MM.1S (cell line): Measurements from ENCODE around the gene ZNF726.

Experiments
- DNase-seq: peaks from one replicate; pipeline ENCODE4 v3.0.0-alpha.2; 2015
- H2AFZ ChIP-seq: fragments of 300-600 bp; sonication (generic); 2 replicates; pipeline ENCODE4 v1.6.0; 2016; ENCODE audit warnings: antibody characterized with exemption, low read length
- H3F3A ChIP-seq: fragments of 300-600 bp; sonication (generic); 2 replicates; pipeline ENCODE4 v1.6.1; 2016; ENCODE audit warnings: mild to moderate bottlenecking, antibody characterized with exemption, low read length, moderate library complexity, mixed read lengths; ENCODE audit not compliant: insufficient read depth
- H3K27ac ChIP-seq: fragments of 300-600 bp; sonication (generic); 2 replicates; pipeline ENCODE4 v1.5.1; 2016; ENCODE audit warnings: mild to moderate bottlenecking, low read length
- H3K27me3 ChIP-seq: fragments of 300-600 bp; sonication (generic); replicated peaks from 2 replicates; pipeline ENCODE4 v1.6.0; 2016; ENCODE audit warnings: low read length; ENCODE audit not compliant: insufficient read depth
- H3K36me3 ChIP-seq: fragments of 300-600 bp; sonication (generic); replicated peaks from 2 replicates; pipeline ENCODE4 v1.6.1; 2016; ENCODE audit warnings: mild to moderate bottlenecking, low read length, mixed read lengths; ENCODE audit not compliant: insufficient read depth
- H3K4me1 ChIP-seq: fragments of 300-600 bp; sonication (generic); 2 replicates; pipeline ENCODE4 v1.6.1; 2016; ENCODE audit warnings: low read length, mixed read lengths
- H3K4me2 ChIP-seq: fragments of 300-600 bp; sonication (generic); 2 replicates; pipeline ENCODE4 v1.6.0; 2016; ENCODE audit warnings: low read depth, low read length
- H3K4me3 ChIP-seq: fragments of 300-600 bp; sonication (generic); 2 replicates; pipeline ENCODE4 v1.5.1; 2016; ENCODE audit warnings: low read length, mixed read lengths
- H3K79me2 ChIP-seq: fragments of 300-600 bp; sonication (generic); 2 replicates; pipeline ENCODE4 v1.6.1; 2016; ENCODE audit warnings: mixed run types, low read length, mixed read lengths
- H3K9ac ChIP-seq: fragments of 300-600 bp; sonication (generic); 2 replicates; pipeline ENCODE4 v1.6.1; 2016; ENCODE audit warnings: low read length, mixed read lengths
- H3K9me2 ChIP-seq: fragments of 300-600 bp; sonication (generic); replicated peaks from 2 replicates; pipeline ENCODE4 v1.6.1; 2016; ENCODE audit warnings: mild to moderate bottlenecking, low read length, mixed read lengths; ENCODE audit not compliant: insufficient read depth
- H3K9me3 ChIP-seq: fragments of 300-600 bp; sonication (generic); replicated peaks from 2 replicates; pipeline ENCODE4 v1.6.1; 2016; ENCODE audit warnings: mild to moderate bottlenecking, low read length, mixed read lengths; ENCODE audit not compliant: insufficient read depth
- H4K20me1 ChIP-seq: fragments of 300-600 bp; sonication (generic); 2 replicates; pipeline ENCODE4 v1.6.1; 2016; ENCODE audit warnings: mild to moderate bottlenecking, low read length, moderate library complexity, mixed read lengths; ENCODE audit not compliant: insufficient read depth
- CTCF ChIP-seq: fragments of 300-600 bp; sonication (generic); IDR thresholded peaks from 2 replicates; pipeline ENCODE4 v1.5.1; 2016; ENCODE audit warnings: antibody characterized with exemption, low read length, mixed read lengths
- EZH2 ChIP-seq: fragments of 300-600 bp; sonication (generic); optimal IDR thresholded peaks from 2 replicates; pipeline ENCODE3; 2017; ENCODE audit warnings: low read depth, mild to moderate bottlenecking, antibody characterized with exemption, low read length, mixed read lengths
- EZH2phosphoT487 ChIP-seq: fragments of 300-600 bp; sonication (generic); IDR thresholded peaks from 2 replicates; pipeline ENCODE4 v1.6.1; 2018; ENCODE audit warnings: antibody characterized with exemption, low read length

Gene ZNF726

GRCh38 chr19:23969630-23970029 lies 54.9 kb downstream of the ZNF726 start:
- no peaks in the 10 kb centered on the region for H3F3A ChIP-seq
- H3K36me3 ChIP-seq, result no peaks in the 10 kb centered on the region
- H3K4me3 ChIP-seq, result no peak overlapping the region
- H3K27ac ChIP-seq, result no peak overlapping the region
- H2AFZ ChIP-seq, result no peak overlapping the region
- no peak overlapping the region for H3K9ac ChIP-seq
- H3K4me2 ChIP-seq, result no peak overlapping the region
- no peak for TF ChIP-seq EZH2
- no peak for TF ChIP-seq EZH2phosphoT487
- TF ChIP-seq CTCF, result no peak
- no peaks in the 10 kb centered on the region for H3K27me3 ChIP-seq
- no peaks in the 10 kb centered on the region for H3K79me2 ChIP-seq
- H3K4me1 ChIP-seq, result no peaks in the 10 kb centered on the region
- H3K9me2 ChIP-seq, result no peaks in the 10 kb centered on the region
- H3K9me3 ChIP-seq, result no peaks in the 10 kb centered on the region
- no peak for DNase-seq
- H4K20me1 ChIP-seq, result no peaks in the 10 kb centered on the region

GRCh38 chr19:23971598-23971997 lies 56.9 kb downstream of the ZNF726 start:
- no peaks in the 10 kb centered on the region for H3K36me3 ChIP-seq
- H3K4me3 ChIP-seq, result no peak overlapping the region
- H3K9me2 ChIP-seq, result no peaks in the 10 kb centered on the region
- H3K4me1 ChIP-seq, result no peaks in the 10 kb centered on the region
- H3F3A ChIP-seq, result no peaks in the 10 kb centered on the region
- H3K4me2 ChIP-seq, result no peak overlapping the region
- H3K9me3 ChIP-seq, result no peaks in the 10 kb centered on the region
- no peak overlapping the region for H3K9ac ChIP-seq
- H3K79me2 ChIP-seq, result no peaks in the 10 kb centered on the region
- no peak for DNase-seq
- H4K20me1 ChIP-seq, result no peaks in the 10 kb centered on the region
- TF ChIP-seq CTCF, result no peak
- TF ChIP-seq EZH2, result no peak
- TF ChIP-seq EZH2phosphoT487, result no peak
- H2AFZ ChIP-seq, result no peak overlapping the region
- no peak overlapping the region for H3K27ac ChIP-seq
- H3K27me3 ChIP-seq, result no peaks in the 10 kb centered on the region

GRCh38 chr19:23972161-23972560 lies 57.5 kb downstream of the ZNF726 start:
- Histone ChIP-seq H3K9ac (no peak overlapping the region), H2AFZ (no peak overlapping the region)

More at GRCh38 chr19:23972161-23972560, 57.5 kb downstream of the ZNF726 start:
- Histone ChIP-seq H3K36me3 (no peaks in the 10 kb centered on the region), H3K27me3 (no peaks in the 10 kb centered on the region), H3K9me3 (no peaks in the 10 kb centered on the region), H3K4me3 (no peak overlapping the region), H3K27ac (no peak overlapping the region), H3K79me2 (no peaks in the 10 kb centered on the region), H3K4me2 (no peak overlapping the region), H3K4me1 (no peaks in the 10 kb centered on the region), H3F3A (no peaks in the 10 kb centered on the region), H4K20me1 (no peaks in the 10 kb centered on the region), H3K9me2 (no peaks in the 10 kb centered on the region)
- TF ChIP-seq EZH2phosphoT487 (no peak), EZH2 (no peak), CTCF (no peak)
- DNase-seq, result no peak
